Stimulated activated CD8-positive, alpha-beta memory T cell treated with anti-CD3 and anti-CD28 coated beads, Interleukin-7, amount 100 ng/mL, for 1 hour (primary cell): ENCODE measurements around the gene KRT86.
A peak's percentile ranks its signal among the peaks of the same experiment; 100 is the strongest.
"Not testable (repeated sequence)": the region's sequence is repeated elsewhere in the genome, so short reads cannot be mapped to it uniquely, and the experiment has no call there.

Experiments used
- DNase-seq, 2 donors: peaks; one replicate each; pipeline ENCODE4 v3.0.0-alpha.2; 2020; ENCODE audit warnings: low read depth in 2 of 2

Gene KRT86

DNA sequence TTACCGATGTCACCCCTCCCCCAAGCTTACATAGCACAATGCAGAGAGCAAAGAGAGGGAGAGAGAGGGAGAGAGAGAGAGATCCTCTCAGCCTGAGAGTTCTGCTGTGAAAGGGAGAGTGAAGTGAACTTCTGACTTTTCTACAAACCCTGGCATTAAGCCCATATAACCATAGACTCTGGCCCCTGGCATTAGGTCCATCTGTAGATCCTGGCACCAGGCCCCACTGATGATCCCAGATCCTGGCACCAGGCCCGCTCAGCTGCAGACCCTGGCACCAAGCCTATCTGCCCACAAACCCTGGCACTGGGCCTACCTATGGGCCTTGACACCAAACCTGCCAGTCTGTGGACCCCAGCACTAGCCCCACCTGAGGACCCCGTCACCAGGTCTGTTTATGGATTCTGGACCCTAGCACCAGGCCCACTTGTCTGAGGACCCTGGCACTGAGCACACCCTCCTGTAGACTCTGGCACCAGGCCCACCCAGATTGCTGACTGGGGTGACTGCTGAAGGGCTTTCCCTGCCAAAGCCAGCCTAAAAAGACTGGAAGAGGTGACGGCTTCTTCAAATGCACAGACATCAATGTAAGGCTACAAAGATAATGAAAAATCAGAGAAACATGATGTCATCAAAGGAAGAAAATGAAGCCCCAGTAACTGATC lies 61.3 kb downstream of the KRT86 start:
- DNase-seq = no peak

DNA sequence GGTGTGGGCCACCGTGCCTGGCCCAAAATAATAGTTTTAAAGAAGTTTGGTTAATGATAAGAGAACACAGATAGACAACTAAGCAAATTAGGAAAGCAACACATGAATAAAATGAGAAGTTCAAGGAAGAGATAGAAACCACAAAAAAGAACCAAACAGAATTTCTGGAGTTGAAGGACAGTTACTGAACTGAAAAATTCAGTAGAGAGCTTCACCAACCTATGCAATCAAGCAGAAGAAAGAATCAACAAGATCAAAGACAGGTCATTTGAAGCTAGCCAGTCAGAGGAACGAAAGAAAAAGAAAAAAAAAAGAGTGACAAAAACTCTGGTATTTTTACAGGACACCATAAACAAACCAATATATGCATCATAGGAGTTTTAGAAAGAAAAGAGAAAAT lies 62.2 kb downstream of the KRT86 start:
- no peak for DNase-seq

DNA sequence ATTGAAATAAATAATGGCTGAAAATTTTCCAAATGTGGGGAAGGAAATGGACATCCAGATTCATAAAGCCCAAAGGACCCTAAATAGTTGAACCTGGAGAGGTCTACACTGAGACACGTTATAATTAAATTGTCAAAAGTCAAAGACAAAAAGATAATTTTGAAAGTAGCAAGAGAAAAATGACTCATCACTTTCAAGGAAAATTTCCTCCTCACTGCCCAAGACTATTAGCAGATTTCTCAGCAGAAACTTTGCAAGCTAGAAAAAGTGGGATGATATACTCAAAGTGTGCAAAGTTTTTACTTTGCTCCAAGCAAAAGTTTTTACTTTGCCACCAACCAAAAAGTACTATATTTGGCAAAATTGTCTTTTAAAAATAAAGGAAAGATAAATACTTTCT lies 62.6 kb downstream of the KRT86 start:
- DNase-seq = no peak

DNA sequence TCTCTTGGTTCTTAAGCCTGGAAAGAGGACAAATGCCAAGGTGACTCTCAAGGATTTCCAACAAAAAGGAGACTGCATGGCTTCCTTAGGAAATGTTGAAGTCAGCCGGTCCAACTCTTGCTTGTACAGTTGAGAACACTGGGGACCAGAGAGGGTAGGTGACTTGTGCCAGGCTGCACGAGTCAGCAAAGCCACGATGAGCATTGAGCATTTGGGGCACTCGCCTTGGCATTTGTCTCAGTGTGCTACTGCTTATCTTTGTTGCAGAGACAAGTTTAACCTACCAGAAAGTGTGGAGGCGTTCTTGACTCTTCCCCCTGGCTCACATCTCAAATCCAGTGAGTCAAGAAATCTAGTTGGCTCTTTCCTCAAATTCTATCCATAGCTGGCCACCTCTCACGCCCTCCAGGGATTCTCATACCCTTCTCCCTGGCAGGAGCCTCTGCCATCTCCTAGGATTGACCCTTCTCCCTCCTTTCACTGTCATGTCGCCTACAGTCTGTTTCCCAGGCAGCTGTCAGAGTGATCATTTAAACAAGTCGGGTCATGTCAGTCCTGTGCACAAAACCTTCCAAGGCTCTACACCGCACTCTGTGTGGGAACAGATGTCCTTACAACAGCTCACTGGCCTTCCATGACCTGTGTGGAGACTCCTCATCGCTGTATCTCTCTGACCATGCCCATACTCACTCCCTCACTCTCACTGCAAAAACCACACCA lies 64.0 kb downstream of the KRT86 start:
- DNase-seq = no peak

DNA sequence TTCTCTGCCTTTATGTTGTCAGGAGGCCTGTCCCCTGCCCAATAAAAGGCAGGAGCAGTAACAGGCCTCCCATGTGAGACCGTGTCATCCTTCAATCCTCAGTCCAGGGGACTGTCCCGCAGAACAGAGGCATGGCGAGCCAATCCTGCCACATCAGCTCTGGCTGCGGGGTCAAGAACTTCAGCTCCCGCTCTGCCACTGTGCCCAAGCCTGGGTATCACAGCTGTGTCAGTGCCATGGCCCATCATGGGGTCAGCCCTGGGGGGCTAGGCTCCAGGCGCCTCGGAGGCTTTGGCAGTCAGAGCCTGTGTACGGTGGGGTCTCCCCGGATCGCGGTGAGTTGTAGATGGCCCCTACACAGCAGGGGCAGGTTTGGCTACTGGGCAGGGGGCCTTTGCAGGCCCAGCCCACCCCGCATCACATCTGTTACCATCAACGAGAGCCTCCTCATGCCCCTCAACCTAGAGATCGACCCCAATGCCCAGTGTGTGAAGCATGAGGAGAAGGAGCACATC lies 66.7 kb downstream of the KRT86 start:
- DNase-seq = no peak

DNA sequence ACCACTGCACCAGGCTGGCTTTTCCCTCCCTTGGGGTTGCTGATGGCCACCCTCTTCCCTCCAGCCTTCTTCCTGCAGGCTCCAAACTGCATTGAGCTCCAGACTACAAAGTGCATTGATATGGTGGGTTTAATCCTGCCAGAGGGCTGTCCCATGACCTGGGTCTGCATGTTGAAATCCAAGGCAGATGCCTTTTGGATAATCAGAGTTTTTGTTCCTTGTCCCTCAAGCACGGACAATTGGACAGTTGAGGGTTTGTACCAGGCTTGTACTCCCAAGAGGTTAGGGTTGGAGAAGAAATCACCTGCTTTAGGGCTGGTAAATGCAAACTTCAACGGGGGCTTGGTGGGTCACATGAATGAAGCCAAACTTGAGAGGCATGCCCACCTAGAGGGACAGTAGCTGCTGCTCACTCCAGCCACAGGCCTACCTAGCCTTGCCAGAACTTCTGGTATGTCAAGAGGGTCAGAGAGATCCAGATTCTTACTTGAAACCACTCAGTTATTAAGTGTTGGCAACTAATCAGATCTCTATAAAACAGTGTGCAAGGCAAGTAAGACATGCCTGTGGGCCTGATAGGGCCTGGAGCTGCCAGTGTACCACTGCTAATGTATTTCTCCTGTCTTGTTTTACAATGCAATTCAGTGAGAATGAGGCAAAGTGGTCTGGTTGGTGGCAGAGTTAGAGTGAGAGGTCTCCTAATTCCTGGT lies 68.5 kb downstream of the KRT86 start:
- no peak for DNase-seq

DNA sequence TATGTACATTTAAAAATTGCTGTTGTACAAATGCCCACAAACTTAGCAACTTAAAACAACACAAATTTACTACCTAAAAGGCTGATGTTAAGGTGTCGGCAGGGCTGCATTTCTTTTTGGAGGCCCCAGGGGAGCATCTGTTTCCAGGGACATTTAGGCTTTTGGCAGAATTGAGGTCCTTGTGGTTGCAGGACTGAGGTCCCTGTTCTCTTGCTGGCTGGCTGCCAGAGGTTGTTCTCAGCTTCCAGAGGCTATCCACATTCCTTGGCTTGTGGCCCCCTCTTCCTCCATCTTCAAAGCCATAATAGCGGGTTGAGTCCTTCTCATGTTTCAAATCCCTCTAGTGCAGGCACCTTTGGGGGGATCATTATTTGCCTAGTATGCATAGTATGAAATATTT lies 69.1 kb downstream of the KRT86 start:
- DNase-seq = no peak

DNA sequence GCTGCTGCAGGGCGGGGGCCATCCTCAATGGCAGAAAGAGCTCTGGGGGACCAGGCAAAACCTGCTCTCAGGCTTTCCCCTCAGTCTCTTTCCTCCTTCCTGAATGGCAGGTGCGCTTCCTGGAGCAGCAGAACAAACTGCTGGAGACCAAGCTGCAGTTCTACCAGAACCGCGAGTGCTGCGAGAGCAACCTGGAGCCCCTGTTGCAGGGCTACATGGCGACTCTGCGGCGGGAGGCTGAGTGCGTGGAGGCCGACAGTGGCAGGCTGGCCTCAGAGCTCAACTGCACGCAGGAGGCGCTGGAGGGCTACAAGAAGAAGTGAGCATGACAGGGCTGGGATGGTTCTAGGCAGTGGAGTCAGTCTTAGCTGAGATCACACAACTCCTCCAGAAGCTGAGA lies 69.7 kb downstream of the KRT86 start:
- no peak for DNase-seq

DNA sequence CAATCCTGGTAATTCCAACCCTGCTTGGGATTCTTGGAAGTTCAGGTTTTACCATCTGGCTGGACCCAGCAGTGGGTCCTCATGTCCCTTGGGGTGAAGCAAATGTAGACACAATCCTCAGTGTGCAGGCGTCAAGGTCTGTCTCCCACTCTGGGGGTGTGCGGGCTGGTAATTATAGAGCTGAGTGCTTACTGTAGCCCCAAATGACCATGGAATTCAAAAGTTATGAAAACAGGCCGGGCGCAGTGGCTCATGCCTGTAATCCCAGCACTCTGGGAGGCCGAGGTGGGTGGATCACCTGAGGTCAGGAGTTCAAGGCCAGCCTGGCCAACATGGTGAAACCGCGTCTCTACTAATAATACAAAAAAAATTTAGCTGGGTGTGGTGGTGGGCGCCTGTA lies 70.6 kb downstream of the KRT86 start:
- DNase-seq = not testable (repeated sequence)

DNA sequence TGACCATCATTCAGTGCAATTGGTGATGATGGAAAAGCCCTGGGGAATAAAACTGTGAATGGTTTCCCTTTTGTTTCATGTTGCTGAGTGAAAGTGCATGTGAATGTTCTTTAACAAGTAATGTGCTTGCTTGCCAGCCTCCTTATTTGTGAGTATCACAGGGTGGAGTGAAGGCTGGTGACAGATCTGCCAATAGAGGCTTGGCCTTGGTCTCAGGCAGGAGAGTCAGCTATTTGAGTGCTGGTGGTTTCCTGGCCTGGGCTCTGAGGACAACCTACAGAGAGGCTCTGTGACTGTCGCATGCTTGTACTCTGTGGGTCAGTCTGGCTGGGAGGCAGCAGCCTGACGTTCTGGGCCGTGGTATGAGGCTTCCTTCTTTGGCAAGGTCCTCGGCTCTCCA lies 72.1 kb downstream of the KRT86 start:
- DNase-seq = no peak

DNA sequence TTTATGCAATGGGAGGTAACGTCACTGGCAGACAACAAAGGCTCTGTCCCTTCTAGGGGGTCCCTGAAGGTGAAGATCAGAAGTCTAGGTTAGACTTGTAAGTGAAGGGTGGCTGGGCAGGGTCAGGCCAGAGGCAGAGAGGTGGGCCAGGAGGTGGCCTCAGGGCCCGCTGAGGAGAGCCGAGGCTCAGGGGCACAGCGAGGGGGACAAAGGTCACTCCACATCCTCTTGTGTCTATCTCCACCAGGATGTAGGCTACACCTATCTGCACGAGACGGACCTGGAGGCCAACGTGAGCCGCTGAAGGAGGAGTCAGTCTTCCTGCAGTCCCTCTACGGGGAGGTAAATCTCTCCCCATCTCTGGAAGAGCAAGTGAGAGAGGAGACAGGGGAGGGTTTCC lies 72.6 kb downstream of the KRT86 start:
- no peak for DNase-seq

DNA sequence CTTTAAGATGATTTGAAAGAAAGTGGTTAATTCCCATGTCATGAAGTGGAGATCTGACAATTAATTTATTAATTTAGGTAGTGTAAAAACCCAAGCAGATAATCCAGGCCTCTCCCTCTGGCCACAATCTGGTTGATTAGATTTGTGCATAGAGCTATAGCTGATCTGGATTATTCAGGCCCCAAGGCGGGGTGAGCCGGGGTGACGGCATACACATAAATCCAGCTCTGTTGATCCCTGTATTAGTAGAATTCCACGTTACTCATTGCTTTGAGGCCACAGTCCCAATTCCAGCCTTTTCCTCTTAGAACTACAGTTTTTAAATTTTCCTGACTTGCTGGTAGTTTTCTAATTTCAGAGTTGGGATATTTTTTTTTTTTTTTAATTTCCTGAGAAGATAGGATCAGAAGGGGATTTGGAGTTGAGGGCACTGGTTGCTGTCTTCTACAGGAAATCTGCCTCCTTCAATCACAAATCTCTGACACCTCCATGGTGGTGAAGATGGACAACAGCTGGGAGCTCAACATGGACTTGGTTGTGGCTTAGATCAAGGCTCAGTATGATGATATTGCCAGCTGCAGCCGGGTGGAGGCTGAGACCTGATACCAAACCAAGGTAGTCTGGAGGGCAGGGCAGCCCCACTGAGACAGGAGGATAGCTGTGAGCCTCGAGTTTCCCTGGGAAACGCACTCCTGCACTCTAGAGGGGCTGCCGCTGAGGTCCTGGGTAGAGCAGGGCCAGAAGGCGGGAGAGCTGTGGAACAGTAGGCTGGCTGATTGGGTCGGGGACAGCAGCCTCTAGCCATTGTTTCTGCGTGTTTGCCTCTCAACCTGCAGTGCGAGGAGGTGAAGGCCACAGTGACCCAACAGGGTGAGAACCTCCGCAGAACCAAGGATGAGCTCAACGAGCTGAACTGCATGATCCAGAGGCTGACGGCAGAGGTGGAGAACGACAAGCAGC lies 73.4 kb downstream of the KRT86 start:
- DNase-seq = no peak

DNA sequence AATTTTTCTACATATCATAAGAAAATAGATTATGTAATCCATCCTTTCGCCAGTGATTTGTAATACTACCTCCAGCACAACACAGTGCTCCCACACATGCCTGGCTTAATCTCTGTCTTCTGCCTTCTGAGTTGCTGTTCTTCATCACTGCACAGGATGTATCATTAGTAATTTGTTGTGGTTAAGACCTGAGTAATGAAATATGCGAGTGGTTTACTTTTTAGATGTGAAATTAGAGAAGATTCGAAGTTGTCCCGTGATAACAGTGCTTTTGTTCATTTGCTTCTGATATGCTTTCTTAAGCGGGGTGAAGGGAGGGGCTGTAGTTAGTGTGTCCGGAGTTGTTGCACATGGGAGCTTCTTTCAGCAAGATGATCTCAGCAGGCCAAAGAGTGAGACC lies 74.8 kb downstream of the KRT86 start:
- no peak for DNase-seq

DNA sequence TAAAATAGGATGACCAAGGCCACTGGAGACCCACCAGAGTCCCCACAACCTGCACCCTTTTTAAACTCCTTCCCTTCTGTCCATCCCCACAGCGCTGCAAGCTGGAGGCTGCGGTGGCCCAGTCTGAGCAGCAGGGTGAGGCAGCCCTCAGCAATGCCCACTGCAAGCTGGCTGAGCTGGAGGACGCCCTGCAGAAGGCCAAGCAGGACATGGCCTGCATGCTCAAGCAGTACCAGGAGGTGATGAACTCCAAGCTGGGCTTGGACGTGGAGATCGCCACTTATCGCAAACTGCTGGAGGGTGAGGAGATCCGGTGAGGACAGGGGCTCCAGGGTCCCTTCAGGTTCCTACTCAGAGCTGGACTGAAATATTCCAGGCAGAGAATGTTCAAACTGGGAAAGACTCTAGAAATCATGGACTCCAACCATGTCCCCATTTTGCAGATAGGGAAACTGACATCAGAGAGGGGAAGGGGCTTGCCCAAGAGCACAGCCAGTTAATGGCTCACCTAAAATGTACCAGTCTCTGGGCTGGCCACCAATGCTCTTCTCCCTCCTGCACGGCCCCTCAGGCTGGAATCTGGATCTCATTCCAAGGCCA lies 75.7 kb downstream of the KRT86 start:
- no peak for DNase-seq

DNA sequence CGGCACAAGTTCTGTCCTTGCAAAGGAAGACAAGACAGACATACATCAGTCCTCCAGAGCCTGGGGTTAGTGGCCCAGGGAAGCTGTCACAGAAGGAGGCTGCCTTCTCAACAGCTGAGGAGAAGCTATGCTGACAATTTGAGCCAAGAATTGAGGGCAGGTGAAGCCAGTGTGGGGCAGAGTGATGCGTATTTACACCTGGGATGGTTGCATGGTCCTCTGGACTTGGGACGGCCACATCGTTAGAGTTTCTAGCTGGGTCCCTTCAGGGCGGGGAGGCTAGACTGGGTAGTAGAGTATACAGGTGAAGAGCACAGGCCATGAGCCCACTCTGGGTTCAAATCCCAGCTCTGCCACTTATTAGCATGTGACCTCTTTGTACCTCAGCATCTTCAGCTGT lies 76.3 kb downstream of the KRT86 start:
- no peak for DNase-seq

DNA sequence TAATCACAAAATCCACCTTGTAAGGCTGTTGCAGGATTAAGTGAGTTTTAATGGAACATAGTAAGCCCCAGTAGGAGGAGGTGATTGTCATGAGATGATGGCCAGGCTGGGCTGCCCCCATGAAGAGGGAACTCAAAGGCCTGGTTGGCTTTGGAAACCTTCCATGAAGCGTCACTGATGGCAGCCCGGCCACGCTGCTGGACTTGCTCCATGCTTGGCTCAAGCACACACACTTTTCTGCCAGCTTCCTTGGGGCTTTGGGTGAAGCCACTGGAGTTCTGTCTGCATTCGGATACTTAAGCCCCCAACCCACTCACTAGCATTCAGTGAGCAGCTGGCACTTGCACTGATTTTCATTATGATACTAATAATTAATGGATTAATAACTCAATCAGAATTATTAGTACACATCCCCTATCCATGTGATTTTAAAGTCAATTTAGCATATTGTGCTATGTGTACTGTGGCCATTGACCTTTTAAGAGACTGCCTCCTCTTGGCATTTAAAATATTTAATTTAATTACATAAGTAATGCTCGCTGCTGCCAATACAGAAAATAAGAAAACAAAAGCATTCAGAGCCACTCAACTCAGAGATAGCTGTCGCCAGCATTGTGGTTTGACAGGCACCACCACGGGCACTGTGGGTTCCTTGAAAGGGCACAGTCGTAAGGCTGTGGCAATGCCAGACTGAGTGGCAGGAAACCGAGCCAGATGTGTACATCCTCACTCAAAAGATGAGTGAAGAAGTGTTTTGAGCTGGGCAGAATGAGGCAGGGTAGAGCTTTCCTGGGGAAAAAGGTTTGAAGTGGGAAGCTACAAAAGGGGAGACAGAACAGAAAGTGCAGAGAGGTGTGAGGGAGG lies 77.0 kb downstream of the KRT86 start:
- peak; percentile 21 to 30 for DNase-seq

DNA sequence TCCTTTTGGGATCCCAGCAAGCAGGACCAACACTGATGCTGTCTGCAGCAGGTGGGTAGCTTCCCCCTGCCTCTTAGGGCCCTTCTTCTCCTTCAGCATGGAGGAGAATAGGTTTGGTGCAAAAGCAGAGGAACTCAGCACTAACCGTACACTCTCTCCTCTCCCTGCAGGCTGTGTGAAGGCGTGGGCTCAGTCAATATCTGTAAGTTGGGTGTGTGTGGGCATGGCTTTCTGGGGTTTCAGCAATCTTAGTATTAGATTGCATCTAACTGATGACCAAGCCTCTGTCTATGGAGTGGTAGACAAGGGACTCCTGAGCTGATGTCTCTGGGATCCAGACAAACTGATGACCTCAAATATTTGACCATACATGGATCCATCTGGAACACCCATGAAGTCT lies 78.5 kb downstream of the KRT86 start:
- no peak for DNase-seq

DNA sequence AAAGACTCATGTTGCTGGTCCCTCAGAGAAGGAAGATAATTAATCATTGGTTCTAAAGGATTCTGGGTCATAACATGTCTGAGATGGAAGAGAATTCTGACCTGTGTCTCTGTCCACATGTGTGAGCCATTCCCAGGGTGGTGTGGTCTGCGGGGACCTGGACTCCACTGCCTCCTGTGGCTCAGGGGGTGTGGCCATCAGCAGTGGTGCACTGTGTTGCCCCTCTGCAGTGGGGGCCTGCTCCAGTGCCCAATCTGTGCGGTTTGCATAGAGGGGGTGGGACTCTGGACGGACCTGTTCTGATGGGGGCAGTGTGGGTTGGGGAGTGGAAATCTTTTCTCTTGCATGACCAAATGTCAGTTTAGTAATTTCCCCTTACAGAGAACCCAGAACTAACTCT lies 79.3 kb downstream of the KRT86 start:
- DNase-seq = no peak

DNA sequence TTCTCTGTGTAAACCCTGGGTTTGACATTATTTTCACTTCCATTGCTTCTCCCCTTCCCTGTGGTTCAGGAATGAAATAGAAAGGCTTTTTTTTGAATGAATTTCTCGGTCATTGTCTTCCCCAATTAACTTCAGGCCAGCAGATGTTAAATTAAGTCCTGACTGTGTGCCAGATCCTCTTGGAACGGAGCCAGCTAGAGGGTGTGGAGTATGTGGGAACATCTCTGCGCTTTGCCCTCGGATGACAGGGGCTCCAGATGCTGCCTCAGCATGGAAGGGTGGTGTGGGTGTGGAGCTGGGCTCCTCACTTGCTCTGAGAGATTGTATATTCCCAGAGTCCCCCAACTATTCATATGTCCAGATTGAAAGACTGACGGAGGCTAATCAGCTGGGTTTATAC lies 79.8 kb downstream of the KRT86 start:
- no peak for DNase-seq

DNA sequence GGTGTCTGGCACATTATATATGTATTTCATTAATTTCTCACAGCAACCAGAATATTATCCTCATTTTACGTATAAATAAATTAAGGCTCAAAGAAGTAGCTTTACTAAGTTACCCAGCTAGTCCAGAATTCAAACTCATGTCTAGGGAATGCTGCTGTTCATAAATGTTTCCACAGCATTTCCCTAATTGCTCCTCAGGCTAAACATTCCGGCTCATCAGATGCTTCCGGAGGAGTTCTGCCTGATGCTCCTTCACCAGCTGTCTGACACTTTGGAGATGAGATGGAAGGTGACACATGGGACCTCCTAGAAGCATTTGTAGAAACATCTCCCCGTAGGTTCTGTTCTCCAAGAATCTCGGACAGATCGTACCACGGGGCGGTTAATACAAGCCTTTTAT lies 80.7 kb downstream of the KRT86 start:
- DNase-seq = no peak
